IPS DF 4.7 (cell line): ENCODE measurements around the gene OXLD1.
A peak's percentile ranks its signal among the peaks of the same experiment; 100 is the strongest.
"Not testable (repeated sequence)": the region's sequence is repeated elsewhere in the genome, so short reads cannot be mapped to it uniquely, and the experiment has no call there.

ENCODE experiments used
- DNase-seq: peaks from one replicate; pipeline ENCODE4 v3.0.0-alpha.2; 2013; ENCODE audit warnings: low spot score; ENCODE audit errors: extremely low read depth

The OXLD1 gene

DNA sequence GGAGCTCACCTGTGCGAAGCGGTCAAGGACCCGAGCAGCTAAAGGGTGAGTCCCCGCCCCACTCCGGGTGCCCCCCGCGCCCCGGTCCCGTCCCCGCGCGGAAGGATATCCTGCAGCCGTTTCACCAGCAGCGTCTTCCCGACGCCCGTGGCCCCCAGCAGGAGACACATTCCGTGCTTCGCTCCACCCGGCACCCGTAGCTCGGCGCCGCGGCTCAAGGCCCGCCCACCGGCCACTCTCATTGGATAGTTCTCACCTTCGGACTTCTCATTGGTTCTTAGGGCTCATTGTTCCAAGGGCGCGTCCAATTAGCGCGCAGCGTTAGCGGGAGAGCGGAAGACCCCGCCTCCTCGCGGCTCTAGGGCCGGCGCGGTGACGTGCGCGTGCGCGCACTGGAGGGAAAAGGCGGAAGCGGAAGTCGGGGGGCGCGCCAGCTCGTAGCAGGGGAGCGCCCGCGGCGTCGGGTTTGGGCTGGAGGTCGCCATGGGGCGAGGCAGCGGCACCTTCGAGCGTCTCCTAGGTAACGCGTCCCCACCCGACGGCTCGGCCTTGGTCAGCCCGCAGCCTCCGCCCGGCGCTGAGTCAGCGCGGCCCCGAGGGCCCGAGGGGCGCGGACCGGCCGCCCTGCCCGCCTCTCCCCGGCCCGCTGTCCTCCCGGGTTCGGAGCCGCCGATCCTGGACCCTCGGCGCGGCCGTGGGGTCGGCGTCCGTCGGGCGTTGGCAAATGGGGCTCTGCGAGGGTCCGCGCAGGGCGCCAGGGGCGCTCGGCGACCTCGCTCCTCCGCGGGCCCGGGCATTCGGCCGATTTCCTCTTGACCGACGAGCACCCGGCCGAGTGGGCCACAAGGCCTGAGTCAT is 17.4 kb upstream of the OXLD1 start, which contains the start of the genes ARL16 and HGS:
Gene ARL16 (minus strand): TSS at position 214 of the 858 bp plus-strand sequence. CDS start 44 bp downstream, at position 170.
Gene HGS (plus strand): TSS at position 428 of the 858 bp plus-strand sequence. CDS start 56 bp downstream, at position 484.
- DNase-seq: peak; percentile 89

DNA sequence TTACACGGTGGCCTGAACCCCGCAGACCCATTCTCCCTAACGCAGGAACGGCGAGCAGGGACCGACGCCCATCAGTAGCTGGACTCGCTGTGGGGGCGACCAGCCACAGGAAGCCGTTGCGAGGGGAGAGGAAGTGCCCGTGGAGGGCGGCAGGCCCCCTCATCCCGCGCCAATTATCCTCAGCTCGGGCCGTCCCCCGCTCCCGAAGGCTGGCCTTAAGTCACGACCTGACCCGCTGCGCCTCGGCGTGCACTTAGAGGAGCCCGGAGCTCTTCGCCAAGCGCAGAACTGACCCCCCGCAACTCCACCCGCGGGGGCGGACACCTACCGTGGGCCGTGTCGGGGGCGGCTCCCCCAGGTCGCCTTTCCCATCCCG is 16.8 kb upstream of the OXLD1 start:
- no peak for DNase-seq

DNA sequence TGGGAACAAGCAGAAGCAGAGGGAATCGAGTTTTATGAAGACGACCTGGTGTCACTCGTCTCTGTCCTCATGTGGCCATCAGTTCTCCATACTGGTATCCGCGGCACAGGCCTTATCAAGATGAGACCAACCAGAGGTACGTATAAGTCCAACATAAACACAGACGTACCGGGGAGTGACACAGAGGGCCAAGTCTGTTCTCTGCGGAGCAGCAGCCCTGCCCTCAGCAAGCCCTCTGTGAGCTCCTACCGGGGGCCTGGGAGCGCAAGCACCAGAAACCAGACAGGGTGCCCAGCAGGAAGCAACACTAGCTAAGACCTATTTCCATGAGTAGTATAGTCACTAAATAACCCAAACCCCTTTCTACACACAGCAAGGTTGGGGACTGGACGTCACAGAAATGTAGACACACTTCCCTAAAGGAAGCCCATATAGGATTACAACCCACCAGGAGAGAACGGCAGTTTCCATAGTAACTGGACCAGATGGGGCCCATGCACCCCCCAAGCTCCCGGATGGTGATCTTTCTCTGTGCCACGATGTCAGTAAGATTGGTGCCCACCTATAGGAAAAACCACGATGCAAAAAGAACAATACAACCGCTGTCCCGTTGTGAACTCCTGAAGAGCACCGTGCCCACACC is 16.3 kb upstream of the OXLD1 start:
- DNase-seq: no peak

DNA sequence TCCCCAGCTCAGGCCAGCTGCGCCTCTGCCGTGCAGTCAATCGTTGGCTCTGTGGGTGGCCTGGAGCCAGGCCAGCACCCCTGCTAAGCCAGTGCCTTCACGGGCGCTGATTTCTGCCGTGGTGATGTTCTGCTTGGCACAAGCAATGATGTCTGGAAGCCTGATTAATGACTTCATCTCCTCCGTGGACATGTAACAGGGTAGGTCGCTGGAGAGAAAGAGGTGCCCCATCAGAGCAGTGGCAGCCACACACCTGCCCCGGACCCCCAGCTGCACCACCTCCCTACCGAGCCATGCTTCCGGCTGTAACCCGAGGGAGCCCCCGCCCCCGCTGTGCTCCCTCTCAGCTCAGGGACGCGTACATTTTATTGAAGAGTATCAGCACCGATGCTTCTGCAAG is 15.3 kb upstream of the OXLD1 start:
- no peak for DNase-seq

DNA sequence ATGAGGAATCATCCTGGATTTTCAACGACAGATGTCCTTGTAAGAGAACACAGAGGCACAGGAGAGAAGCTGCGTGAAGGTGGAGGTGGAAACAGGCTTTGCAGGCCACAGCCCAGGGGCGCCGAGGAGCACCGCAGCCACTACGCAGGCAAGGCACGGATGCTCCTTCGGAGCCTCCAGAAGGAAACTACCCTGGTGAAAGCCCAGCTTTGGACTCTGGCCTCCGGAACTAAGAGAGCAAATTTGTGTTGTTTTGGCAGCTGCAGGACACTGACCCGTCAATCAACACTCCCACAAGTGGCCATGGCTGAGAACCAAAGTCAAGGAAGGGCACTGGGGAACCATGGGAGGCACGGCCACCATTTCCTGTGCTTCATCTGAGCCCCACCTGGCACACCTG is 13.7 kb upstream of the OXLD1 start:
- DNase-seq: no peak

DNA sequence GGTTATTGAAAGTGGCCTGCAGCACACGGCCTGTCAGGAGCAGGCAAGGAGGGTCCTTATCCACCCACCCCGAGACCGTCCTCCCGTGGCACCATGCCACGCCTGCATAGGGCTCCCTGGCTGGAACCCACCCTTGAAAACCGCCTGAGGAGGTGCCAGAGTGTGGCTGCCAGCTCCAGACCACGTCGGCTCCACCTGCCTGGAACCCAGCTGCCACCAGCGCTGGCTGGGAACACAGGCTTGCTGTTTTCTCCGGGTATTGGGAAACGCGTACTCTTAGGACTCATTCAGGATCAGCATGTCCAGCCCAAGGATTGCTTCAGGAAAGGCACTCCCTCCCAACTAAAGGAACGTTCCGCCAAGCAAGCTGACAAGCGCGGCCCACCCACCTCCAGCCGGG is 10.5 kb upstream of the OXLD1 start:
- no peak for DNase-seq

DNA sequence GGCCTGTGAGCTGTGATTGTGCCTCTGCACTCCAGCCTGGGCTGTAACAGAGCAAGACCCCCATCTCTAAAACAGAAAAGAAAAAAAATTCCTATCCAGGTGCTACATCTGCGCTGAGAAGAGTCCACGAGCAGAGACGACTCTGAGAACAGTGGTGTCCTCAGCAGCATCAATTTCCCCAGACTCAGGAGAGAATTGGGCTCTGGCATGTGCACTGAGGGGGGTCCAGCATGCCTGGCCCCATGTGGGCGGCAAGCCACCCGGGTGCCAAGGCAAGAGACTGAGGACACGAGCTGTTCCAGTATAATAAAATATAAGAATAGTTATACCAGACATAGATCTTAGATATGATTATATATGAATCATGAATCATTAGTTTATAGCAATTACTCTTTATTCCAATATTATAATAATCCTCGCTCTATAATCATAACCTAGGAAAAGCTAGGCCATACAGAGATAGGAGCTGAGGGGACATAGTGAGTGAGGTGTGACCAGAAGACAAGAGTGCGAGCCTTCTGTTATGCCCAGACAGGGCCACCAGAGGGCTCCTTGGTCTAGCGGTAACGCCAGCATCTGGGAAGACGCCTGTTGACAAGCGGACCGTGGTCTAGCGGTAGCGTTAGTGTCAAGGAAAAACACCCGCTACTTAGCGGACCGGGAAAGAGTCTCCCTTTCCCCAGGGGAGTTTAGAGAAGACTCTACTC is 9.3 kb upstream of the OXLD1 start:
- DNase-seq: not testable (repeated sequence)

DNA sequence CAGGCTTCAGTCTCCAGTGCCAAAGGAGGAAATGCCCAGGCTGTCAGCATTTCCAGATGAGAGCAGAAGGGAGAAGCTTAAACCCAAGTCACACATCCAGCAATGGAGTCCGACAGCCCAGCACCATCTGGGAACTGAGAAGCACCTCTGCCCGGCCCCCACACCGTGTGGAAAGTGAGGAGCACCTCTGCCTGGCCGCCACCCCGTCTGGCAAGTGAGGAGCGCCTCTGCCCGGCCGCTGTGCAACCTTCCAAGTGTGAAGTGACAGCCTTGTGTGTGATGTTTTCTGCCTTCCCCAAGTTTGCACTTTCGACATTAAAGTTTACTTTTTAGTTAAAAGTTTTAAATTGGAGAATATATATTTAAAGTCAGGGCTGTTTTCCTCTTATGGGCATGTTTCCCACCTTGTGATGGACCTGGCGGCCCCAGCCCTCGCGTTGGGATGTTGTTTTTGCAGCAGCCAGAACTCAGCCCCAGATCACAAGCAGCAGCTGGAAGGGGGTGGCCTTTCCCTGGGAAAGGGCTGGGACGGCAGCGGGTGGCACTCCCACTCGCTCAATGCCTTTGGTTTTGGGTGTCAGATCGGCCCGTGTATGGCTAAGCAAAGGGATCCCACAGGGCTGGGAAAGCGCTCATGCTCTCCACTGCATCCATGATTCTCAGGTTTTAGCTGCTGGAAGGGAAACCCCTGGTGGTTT is 7.3 kb upstream of the OXLD1 start:
- DNase-seq: no peak

DNA sequence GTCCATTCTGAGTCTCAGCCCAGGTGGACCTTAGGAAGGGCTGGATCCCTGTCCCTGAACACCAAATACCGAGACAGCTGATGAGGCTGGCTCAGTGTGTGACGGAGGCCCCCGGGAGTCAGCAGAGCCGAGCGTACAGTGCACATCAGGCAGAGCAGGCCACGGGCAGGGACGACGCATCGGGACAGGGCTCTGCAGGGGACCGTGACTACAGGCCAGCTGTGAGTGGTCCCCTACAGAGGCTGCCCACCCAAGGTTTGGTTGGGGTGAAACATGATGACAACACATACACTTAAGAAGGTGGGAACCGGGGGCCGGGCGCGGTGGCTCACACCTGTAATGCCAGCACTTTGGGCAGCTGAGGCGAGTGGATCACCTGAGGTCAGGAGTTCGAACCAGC is 6.5 kb upstream of the OXLD1 start:
- no peak for DNase-seq

DNA sequence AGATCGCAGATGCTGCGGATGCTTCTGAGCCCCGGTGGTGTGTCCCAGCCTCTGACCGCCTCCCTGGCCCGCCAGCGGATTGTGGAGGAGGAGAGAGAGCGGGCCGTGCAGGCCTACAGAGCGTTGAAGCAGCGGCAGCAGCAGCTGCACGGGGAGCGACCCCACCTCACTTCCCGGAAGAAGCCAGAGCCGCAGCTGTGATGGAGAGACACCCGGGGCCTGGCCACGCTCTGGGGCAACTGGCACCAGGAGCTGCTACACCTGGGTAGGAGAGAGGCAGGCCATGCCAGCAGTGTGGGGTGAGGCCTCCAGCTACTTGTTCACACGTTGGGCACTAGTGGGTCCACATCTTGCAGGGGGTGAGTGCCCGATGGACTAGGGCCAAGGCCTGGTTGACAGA is 6.1 kb upstream of the OXLD1 start:
- DNase-seq: no peak

DNA sequence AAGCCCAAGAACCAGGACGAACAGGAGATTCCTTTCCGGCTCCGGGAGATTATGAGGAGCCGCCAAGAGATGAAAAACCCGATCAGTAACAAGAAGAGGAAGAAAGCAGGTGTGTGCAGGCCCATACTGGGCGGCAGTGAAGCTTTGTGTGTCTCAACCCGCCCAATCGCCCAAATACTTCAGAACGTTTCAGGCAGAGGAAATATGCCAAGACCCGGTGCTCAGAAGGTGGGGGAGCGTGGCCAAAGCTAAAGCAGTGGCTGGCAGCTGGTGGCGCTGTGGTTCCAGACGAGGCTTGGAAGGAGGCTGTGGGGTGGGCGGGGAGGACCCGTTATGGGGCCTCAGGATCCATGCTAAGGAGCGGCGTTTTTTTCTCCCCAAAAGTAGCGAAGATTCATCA is 1.3 kb upstream of the OXLD1 start:
- no peak for DNase-seq

DNA sequence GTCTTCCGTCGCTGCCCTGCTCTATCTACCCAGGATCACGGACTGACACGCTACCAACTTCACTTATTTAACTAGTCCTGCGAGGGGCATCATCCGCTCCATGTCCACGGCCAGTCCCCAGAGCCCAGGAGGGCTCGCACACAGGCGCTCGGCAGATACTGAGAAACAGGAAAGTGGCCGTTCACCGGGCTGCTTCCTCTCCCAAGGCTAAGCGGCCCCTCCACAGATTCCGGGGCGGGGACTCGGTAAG is 388 bp downstream of the OXLD1 start:
- DNase-seq: no peak

DNA sequence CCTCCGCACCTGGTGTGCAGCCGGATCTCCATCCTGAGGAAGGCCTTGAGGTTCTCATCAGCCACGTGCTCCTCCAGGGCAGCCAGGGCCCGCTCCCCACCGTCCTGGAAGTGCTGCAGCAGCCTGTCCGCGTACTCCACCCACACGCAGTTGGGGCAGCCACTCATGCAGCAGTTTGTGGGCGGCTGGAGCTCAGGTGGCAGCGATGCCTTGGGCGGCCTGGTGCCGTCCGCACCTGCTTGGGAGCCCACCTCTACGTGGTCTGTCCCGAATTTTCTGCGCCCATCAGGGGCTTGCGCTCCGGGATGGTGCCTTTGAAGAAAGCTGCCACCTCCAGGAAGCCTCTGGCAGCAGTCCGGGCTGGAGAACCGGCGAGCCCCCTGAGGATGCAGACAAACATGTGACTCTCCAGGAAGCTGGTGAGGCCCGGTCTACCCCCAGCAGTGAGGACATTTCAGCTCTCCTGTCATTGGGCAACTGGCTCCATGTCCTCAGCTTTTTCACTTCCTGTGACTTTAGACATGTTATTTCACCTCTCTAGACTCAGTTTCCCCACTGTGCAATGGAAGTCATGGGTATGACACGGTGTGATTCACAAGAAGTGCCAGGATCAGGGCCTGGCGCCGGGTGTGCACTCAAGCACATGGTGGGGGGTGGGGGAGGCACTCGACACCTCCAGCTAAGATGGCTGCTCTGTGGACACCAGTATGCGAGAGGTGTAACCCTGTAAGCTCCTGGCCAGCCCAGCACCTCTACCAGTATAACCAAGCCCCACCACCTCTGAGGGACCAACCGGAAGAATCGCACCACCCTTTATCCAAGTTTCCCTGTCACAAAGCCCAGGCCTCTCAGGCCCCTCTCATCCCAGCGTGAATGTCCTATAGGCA is 957 bp downstream of the OXLD1 start:
- no peak for DNase-seq

DNA sequence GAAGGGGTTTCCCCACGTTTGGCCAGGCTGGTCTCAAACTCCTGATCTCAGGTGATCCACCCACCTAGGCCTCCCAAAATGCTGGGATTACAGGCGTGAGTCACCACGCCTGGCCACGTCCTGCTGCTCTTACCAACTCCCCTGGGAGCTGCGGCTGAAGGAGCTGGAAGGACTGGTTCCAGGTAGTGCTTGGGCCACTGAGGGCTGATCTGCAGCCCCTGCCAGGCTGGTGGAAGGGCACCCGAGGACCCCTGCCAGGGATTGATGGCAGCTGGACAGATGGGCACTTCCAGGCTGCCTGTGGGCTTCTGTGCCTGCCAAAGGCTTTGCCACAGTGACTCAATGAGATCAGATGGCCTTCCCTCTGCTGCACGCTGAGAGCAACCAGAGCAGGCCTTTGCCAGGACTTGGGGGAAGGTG is 2.3 kb downstream of the OXLD1 start:
- no peak for DNase-seq

DNA sequence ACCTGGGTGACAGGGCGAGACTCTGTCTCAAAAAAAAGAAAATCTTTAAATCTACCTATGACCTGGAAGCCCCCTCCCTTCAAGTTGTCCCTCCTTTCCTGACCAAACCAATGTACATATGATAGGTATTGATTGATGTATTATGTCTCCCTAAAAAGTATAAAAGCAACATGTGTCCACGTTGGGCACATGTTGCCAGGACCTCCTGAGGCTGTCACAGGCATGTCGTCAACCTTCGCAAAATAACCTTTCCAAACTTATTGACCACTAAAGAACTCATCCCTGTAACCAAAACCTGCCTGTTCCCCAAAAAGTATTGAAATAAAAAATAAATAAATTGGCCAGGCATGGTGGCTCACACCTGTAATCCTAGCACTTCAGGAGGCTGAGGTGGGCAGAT is 4.4 kb downstream of the OXLD1 start:
- no peak for DNase-seq

DNA sequence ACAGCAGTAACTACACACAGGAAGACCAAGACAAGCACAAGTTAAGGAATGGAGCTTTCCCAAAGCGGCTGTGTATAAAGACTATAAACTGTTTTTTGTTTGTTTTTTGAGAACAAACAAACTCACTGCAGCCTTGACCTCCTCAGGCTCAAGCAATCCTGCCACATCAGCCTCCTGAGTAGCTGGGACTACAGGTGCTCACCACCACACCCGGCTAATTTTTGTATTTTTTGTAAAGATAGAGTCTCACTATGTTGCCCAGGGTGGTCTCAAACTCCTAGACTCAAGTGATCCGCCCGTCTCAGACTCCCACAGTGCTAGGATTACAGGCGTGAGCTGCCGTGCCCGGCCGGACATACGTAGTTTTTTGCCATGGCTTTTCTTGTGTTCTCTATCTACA is 6.0 kb downstream of the OXLD1 start:
- DNase-seq: no peak

DNA sequence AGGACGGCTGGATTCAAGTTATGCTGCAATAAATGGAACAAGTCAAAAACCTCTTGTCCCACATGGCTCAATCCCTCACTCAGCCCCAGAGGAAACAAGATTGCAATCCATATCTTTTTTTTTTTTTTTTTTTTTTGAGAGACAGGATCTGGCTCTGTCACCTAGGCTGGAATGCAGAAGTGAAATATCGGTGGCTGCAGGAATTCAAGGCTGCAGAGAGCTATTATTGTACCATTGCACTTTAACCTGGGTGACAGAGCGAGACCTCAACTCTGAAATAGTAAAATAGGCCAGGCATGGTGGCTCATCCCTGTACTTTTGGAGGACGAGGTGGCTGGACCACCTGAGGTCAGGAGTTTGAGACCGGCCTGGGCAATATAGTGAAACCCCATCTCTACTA is 7.4 kb downstream of the OXLD1 start:
- DNase-seq: no peak

DNA sequence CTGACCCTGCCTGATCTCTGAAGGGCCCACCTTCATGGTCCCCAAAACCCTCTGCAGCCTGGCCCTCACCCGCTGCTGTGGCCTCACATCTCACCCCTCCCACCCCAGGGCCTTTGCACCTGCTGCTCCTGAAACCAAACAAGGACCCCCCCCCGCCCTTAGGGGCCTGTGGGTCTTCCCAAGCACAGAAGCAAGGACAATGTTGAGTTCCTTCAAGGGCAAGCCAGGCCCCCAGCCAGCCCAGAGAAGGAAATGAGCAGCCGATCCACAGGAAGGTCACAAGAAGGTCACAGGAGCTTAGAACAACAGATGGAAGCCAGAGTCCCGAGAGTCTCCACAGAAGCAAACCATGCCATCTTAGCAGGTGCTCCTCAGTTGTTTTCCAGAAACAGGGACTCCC is 9.6 kb downstream of the OXLD1 start:
- no peak for DNase-seq

DNA sequence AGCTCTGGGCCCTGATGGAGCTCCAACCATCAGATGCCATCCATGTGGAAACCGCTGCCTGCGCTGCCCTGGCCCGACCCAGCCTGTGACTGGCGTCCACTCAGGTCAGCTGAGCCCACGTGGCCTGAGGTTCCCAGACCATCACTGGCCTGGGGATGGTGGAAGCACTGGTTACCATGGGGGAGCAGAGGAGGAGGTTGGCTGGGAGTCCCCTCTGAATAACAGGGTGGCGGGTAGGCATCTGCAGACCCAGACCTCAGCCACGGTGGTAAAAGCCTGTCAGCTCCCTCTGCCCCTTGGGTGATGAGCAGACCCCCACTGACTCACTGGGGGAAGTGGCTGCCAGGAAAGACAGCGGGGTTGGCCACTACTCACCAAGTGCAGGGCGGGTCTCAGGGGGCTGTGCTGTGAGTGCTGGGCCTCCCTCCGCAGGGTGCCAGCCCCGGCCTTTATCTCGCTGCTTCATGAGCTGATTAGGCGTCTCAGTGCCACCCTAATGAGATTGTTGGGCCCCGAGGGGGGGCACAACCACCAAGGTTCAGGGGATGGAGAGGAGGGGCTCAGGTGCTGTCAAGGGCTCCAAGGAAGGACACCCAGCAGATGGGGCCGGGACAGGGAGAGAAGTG is 10.2 kb downstream of the OXLD1 start, which contains the start of gene PDE6G:
Gene PDE6G (minus strand): TSS at position 425 of the 626 bp plus-strand sequence. CDS start 3,237 bp downstream, outside the sequence.
- DNase-seq: no peak

DNA sequence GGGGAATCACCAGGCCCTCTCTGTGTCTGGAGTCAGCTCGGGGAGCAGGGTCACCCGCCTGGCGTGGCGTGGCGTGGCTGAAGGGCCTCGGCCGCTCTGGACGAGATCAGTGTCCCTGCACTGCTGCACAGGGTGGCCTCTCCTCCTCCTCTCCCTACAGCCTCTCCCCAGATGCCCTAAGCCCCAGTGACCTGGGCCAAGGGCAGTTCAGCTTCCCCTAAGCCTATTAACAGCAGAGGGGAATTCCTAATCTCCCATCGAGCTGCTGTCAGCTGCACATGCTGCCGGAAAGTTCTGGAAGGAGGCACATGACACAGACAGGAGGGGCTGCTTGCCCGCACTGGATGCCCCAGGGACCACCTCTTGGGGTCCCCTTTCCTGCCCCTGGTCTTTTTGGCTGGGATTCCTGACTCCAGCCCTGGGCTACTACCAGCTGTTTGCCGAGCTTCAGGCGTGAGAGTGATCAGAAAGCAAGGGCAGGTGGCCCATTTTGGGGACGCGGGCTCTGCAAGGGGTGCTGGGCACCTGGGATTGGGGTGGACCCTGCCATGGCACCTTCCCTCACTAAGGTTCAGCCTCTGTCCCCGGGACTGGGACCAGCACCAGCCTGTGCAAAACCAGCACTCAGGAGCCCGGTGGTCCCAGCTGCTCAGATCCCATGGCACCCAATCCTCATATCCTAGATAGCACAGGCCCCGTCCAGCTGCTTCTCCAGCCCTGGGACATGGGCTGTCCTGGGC is 10.9 kb downstream of the OXLD1 start:
- DNase-seq: no peak
